GM12864 (cell line): ENCODE measurements around the gene ZBTB45.
"Not testable (repeated sequence)": the region's sequence is repeated elsewhere in the genome, so short reads cannot be mapped to it uniquely, and the experiment has no call there.

Experiments used
- DNase-seq: peaks from one replicate; pipeline ENCODE4 v3.0.0-alpha.2; 2011; ENCODE audit warnings: low read depth
- H3K4me3 ChIP-seq: 2 replicates; pipeline ENCODE4 v1.5.1; 2011; ENCODE audit warnings: mild to moderate bottlenecking, low read depth, low read length, control low read depth
- CTCF ChIP-seq: IDR thresholded peaks from 2 replicates; pipeline ENCODE4 v1.5.1; 2011; ENCODE audit warnings: low read depth, mild to moderate bottlenecking, moderate library complexity, low read length, control low read depth, inconsistent platforms; ENCODE audit errors: missing control alignments

Gene ZBTB45

GRCh38 chr19:58474291-58474996 lies 45.2 kb downstream of the ZBTB45 start:
- H3K4me3 ChIP-seq, result no peak overlapping the region
- no peak for DNase-seq
- no peak for TF ChIP-seq CTCF

- no peak overlapping the region for H3K4me3 ChIP-seq
- no peak for TF ChIP-seq CTCF
- DNase-seq, result no peak
Observed at GRCh38 chr19:58473775-58474174, 45.8 kb downstream of the ZBTB45 start.

DNA sequence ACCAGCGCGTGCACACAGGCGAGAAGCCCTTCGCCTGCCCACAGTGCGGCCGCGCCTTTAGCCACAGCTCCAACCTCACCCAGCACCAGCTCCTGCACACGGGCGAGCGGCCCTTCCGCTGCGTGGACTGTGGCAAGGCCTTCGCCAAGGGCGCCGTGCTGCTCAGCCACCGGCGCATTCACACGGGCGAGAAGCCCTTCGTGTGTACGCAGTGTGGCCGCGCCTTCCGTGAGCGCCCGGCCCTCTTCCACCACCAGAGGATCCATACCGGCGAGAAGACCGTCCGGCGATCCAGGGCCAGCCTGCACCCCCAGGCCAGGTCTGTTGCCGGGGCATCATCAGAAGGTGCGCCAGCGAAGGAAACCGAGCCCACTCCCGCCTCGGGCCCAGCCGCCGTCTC lies 47.9 kb downstream of the ZBTB45 start:
- H3K4me3 ChIP-seq, result no peak overlapping the region
- TF ChIP-seq CTCF, result no peak
- no peak for DNase-seq

- H3K4me3 ChIP-seq, DNase-seq: not testable (repeated sequence)
Observed at GRCh38 chr19:58470837-58471543, 48.6 kb downstream of the ZBTB45 start.

GRCh38 chr19:58469241-58470013 lies 50.2 kb downstream of the ZBTB45 start:
- no peak for TF ChIP-seq CTCF

DNA sequence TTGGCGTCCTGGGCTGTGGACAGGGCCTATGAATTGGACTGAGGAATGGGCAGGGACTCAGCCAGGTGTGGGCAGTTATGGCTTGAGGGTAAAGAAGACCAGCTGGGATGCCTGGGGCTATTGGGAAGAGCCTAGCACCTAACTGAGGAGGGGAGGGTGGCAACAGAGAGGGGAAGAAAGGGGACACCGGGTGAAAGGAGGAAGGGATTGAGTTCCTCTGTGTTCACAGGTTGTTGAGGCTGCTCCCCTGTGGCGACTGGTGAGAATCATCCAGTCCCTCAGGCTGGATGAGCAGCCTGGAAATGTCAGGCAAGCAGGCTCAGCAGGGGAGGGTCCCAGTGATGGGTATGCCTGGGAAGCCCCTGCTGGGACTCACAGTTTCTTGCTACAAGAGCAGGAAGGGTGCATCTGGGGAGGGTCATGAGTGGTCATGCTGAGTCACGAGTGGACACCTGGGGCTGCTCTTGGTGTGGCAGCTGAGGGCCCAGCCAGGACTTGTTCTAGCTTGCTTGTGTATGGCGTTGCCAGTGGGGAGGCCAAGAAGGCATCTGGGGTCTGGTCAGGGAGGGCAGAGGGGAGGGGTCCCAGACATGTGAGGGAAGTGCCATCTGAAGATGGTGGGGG lies 51.3 kb downstream of the ZBTB45 start:
- TF ChIP-seq CTCF, result no peak
- DNase-seq, result no peak
- peak overlapping the region; percentile 44 for H3K4me3 ChIP-seq

More at GRCh38 chr19:58469241-58470013, 50.2 kb downstream of the ZBTB45 start:
- H3K4me3 ChIP-seq, result no peak overlapping the region
- no peak for DNase-seq
